Putamen (tissue), 1 donor: ENCODE results near the gene NEGR1.

Source experiments
- DNase-seq: peaks from one replicate; pipeline ENCODE4 v3.0.0-alpha.2; 2016; ENCODE audit warnings: low spot score

Gene NEGR1

GRCh38 chr1:71561206-71561605 lies 721.1 kb downstream of the NEGR1 start:
- DNase-seq: no peak

- DNase-seq: no peak
Observed at GRCh38 chr1:71559880-71560279, 722.5 kb downstream of the NEGR1 start.

- no peak for DNase-seq
Observed at GRCh38 chr1:71557138-71557537, 725.2 kb downstream of the NEGR1 start.

- no peak for DNase-seq
Observed at GRCh38 chr1:71548398-71548890, 733.9 kb downstream of the NEGR1 start.

- DNase-seq: no peak
Observed at GRCh38 chr1:71542155-71542554, 740.2 kb downstream of the NEGR1 start.

- DNase-seq: no peak
Observed at GRCh38 chr1:71533950-71534349, 748.4 kb downstream of the NEGR1 start.

GRCh38 chr1:71532343-71532742 lies 750.0 kb downstream of the NEGR1 start:
- DNase-seq: no peak

- no peak for DNase-seq
Observed at GRCh38 chr1:71526824-71527223, 755.5 kb downstream of the NEGR1 start.

GRCh38 chr1:71522721-71523120 lies 759.6 kb downstream of the NEGR1 start:
- no peak for DNase-seq

- peak; percentile 8 for DNase-seq
Observed at GRCh38 chr1:71521655-71522264, 760.6 kb downstream of the NEGR1 start.

GRCh38 chr1:71511505-71511904 lies 770.8 kb downstream of the NEGR1 start:
- no peak for DNase-seq

- DNase-seq: no peak
Observed at GRCh38 chr1:71510725-71511124, 771.6 kb downstream of the NEGR1 start.

- no peak for DNase-seq
Observed at GRCh38 chr1:71509051-71509595, 773.2 kb downstream of the NEGR1 start.

GRCh38 chr1:71502006-71502405 lies 780.3 kb downstream of the NEGR1 start:
- DNase-seq: no peak

- DNase-seq: no peak
Observed at GRCh38 chr1:71498542-71498941, 783.8 kb downstream of the NEGR1 start.

- no peak for DNase-seq
Observed at GRCh38 chr1:71494163-71494562, 788.2 kb downstream of the NEGR1 start.

GRCh38 chr1:71492298-71493041 lies 789.9 kb downstream of the NEGR1 start:
- DNase-seq: no peak

GRCh38 chr1:71490432-71490831 lies 791.9 kb downstream of the NEGR1 start:
- no peak for DNase-seq

- DNase-seq: no peak
Observed at GRCh38 chr1:71488555-71489252, 793.6 kb downstream of the NEGR1 start.

GRCh38 chr1:71473331-71473730 lies 809.0 kb downstream of the NEGR1 start:
- no peak for DNase-seq

- DNase-seq: no peak
Observed at GRCh38 chr1:71465093-71465492, 817.2 kb downstream of the NEGR1 start.

GRCh38 chr1:71464016-71464415 lies 818.3 kb downstream of the NEGR1 start:
- no peak for DNase-seq

GRCh38 chr1:71463144-71463543 lies 819.2 kb downstream of the NEGR1 start:
- no peak for DNase-seq
